Eye (tissue), 1 donor: Measurements from ENCODE around the gene ZNF175.

Source experiments
- DNase-seq: peaks from one replicate; pipeline ENCODE4 v3.0.0-alpha.2; 2015

ZNF175 gene

DNA sequence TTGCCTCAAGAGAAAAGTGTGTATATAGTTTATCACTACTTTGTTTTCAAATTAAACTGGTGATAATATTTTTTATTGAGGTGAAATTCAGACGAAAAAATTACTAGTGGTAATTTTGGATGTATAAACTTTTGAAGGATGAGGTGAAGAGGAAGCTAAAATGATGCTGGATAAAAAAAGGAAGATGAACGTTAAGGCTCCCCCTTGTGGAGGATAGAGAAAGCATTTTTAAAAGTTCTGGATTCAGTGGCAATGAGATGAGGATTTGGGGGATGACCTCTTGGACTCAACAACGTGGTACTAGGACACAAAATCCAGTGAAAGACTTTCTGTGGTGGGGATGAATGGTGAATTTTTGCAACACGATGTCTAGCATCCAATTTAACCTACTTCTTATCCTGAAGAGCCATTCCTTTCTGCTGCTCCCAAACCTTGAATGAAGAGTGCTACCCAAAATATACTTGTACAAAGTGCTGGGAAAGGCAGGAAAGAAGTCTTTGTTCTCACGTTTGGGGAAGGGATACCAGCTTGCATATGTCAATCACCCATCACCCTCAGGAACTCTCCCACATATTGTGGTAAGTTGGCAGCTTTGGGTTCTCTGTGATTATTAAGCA is 66.4 kb downstream of the ZNF175 start:
- no peak for DNase-seq

DNA sequence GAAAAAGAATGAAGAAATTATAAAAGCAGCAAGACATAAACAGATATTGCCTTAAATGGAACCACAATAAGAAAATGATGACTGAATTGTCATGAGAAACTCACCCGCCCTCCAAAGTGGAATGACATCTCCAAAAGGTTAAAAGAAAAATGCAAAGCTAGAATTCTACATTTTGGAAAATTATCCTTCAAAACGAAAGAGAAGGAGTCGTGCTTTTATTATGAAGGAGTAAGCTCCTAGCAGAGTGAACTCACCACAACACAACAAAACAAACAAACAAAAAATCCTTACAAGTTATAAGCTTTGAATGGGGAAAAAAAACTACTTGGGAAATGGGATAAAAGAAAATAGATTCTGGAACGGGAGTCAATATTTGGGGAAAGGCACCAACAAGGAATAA is 68.8 kb downstream of the ZNF175 start:
- DNase-seq, result no peak

DNA sequence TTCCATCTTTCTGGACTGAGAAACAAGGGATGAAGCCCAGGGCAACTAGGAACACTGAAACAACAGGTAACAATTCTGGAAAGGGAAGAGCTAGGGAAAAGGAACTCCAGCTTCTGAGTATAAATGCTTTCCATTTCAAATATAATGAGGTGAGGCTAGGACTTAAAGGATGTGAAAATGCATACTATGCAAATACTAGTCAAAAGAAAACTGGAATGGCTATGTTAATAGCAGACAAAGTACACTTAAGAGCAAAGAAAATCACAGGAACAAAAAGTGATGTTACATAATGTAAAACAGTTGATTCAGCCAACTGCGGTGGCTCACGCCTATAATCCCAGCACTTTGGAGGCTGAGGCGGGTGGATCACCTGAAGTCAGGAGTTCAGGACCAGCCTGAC is 69.3 kb downstream of the ZNF175 start:
- no peak for DNase-seq

DNA sequence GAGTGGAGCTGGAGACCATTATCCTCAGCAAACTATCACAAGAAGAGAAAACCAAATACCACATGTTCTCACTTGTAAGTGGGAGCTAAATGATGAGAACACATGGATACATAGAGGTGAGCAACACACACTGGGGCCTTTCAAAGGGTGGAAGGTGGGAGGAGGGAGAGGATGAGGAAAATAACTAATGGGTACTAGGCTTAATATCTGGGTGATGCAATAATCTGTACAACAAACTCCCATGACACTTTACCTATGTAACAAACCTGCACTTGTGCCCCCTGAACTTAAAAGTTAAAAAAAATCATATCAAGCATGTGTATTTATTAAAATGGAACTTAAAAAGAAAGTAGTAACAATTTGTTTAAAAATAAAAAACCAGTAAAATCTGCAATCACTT is 70.6 kb downstream of the ZNF175 start:
- DNase-seq, result no peak
